A549 (cell line): Measurements from ENCODE around the gene SEMA3C. TPM values are rescaled to one million over a fixed set of nuclear protein-coding genes. Genes with fewer than 3 reads are reported as not detected.

Source experiments
- ATAC-seq, 2 experiments: fragments of 200-7000 bp in 1 of 2; fragments of >200 bp in 1 of 2; cut with Nextera tagmentation in 1 of 2; cut with Tn5 transposase in 1 of 2; 3 replicates each; pipeline versions ENCODE4 v1.8.0 to v1.9.1; 2018 to 2020; ENCODE audit warnings: mild to moderate bottlenecking in 1 of 2, moderate library complexity in 1 of 2
- CTCF ChIA-PET: fragments of 300-600 bp; sonication (Branson Sonifier 250); formaldehyde crosslinking; extraction: SDS; loops from one replicate; lab custom pipeline; 2021; ENCODE audit warnings: antibody characterized with exemption, inconsistent platforms; lab: Yijun Ruan, JAX
- POLR2A ChIA-PET: fragments of 350-600 bp; formaldehyde crosslinking; extraction: SDS; loops from one replicate; lab custom pipeline; 2021; ENCODE audit warnings: antibody characterized with exemption, inconsistent platforms; lab: Yijun Ruan, JAX
- DNase-seq, 2 experiments: peaks; one replicate each; pipeline versions ENCODE4 v3.0.0 to v3.0.0-alpha.2; 2011 to 2016; ENCODE audit warnings: low read depth in 1 of 2, low spot score in 1 of 2
- FAIRE-seq: peaks from 2 replicates; lab custom pipeline; 2011; peaks lifted over from hg19 to GRCh38; lab: Jason Lieb, UNC
- H3K27ac ChIP-seq, 2 experiments: fragments of >200 bp; sonication (Bioruptor Twin); formaldehyde crosslinking; 3 replicates each; pipeline ENCODE4 v1.5.1; 2016 to 2017
- H3K4me1 ChIP-seq: fragments of >200 bp; sonication (Bioruptor Twin); formaldehyde crosslinking; 3 replicates; pipeline ENCODE4 v1.6.1; 2016
- H3K4me2 ChIP-seq: fragments of >200 bp; sonication (Bioruptor Twin); formaldehyde crosslinking; 3 replicates; pipeline ENCODE4 v1.6.1; 2016
- H3K4me3 ChIP-seq: fragments of >200 bp; sonication (Bioruptor Twin); formaldehyde crosslinking; 3 replicates; pipeline ENCODE4 v1.5.1; 2016
- H3K9me3 ChIP-seq: fragments of >200 bp; sonication (Bioruptor Twin); formaldehyde crosslinking; 3 replicates; pipeline ENCODE4 v1.6.1; 2016
- ATOH8 ChIP-seq: fragments of 250-450 bp; sonication (Bioruptor Pico); IDR thresholded peaks from 2 replicates; pipeline ENCODE4 v1.5.0; 2020; ENCODE audit warnings: low read depth, mild to moderate bottlenecking, moderate library complexity
- BHLHE40 ChIP-seq: IDR thresholded peaks from 2 replicates; pipeline ENCODE4 v1.6.1; 2012; ENCODE audit warnings: low read depth, low read length, inconsistent platforms
- ELK1 ChIP-seq: fragments of 150-350 bp; IDR thresholded peaks from 2 replicates; pipeline ENCODE4 v1.6.1; 2014; ENCODE audit warnings: low read depth, mild to moderate bottlenecking, low read length
- FOSB ChIP-seq: fragments of 250-450 bp; sonication (Bioruptor Pico); IDR thresholded peaks from 2 replicates; pipeline ENCODE4 v1.5.0; 2020; ENCODE audit warnings: mild to moderate bottlenecking, moderate library complexity
- FOSL2 ChIP-seq, 2 experiments: fragments of 450-650 bp in 1 of 2; fragments of >200 bp in 1 of 2; sonication (Bioruptor Twin) in 1 of 2; formaldehyde crosslinking; IDR thresholded peaks; 2 replicates each; pipeline versions ENCODE4 v1.5.0 to v1.6.1; 2016 to 2020; ENCODE audit warnings: mild to moderate bottlenecking in 1 of 2, moderate library complexity in 1 of 2
- FOXS1 ChIP-seq: fragments of 250-450 bp; sonication (Bioruptor Pico); IDR thresholded peaks from 2 replicates; pipeline ENCODE4 v1.5.0; 2020; ENCODE audit warnings: mild to moderate bottlenecking, moderate library complexity
- GATA3 ChIP-seq: IDR thresholded peaks from 2 replicates; pipeline ENCODE4 v1.6.1; 2012; ENCODE audit warnings: borderline replicate concordance
- NFE2L2 ChIP-seq: fragments of 150-350 bp; conservative IDR thresholded peaks from 2 replicates; pipeline ENCODE4 v1.6.1; 2014; ENCODE audit warnings: low read length
- NPAS2 ChIP-seq: fragments of 250-450 bp; sonication (Bioruptor Pico); IDR thresholded peaks from 2 replicates; pipeline ENCODE4 v1.8.0; 2022; ENCODE audit warnings: mild to moderate bottlenecking, moderate library complexity, borderline replicate concordance
- PBX3 ChIP-seq: IDR thresholded peaks from 2 replicates; pipeline ENCODE4 v1.6.1; 2012
- PHF8 ChIP-seq: fragments of 200-600 bp; sonication (generic); IDR thresholded peaks from 2 replicates; pipeline ENCODE4 v1.6.1; 2016; ENCODE audit warnings: low read depth, mild to moderate bottlenecking, antibody characterized with exemption, moderate library complexity, borderline replicate concordance
- POLR2A ChIP-seq: IDR thresholded peaks from 2 replicates; pipeline ENCODE4 v1.6.1; 2012; ENCODE audit warnings: mild to moderate bottlenecking, low read length
- RAD21 ChIP-seq, 2 experiments: fragments of >200 bp in 1 of 2; sonication (Bioruptor Twin) in 1 of 2; formaldehyde crosslinking in 1 of 2; IDR thresholded peaks in 1 of 2; conservative IDR thresholded peaks in 1 of 2; 2 replicates in 1 of 2; 3 replicates in 1 of 2; pipeline ENCODE4 v1.6.1; 2012 to 2018; ENCODE audit warnings: inconsistent platforms in 1 of 2
- REST ChIP-seq: fragments of 200-600 bp; sonication (generic); IDR thresholded peaks from 2 replicates; pipeline ENCODE4 v1.6.1; 2016; ENCODE audit warnings: antibody characterized with exemption, mild to moderate bottlenecking, moderate library complexity
- RFX5 ChIP-seq: fragments of 450-650 bp; IDR thresholded peaks from 2 replicates; pipeline ENCODE4 v1.7.1; 2014; ENCODE audit warnings: antibody characterized with exemption, mild to moderate bottlenecking, moderate library complexity
- TFCP2L1 ChIP-seq: fragments of 250-450 bp; sonication (Bioruptor Pico); IDR thresholded peaks from 2 replicates; pipeline ENCODE4 v1.5.0; 2021; ENCODE audit warnings: mild to moderate bottlenecking
- TP53 ChIP-seq: fragments of 250-450 bp; sonication (Bioruptor Pico); IDR thresholded peaks from 2 replicates; pipeline ENCODE4 v1.5.0; 2021; ENCODE audit warnings: mild to moderate bottlenecking, moderate library complexity
- ZNF302 ChIP-seq: fragments of 250-450 bp; sonication (Bioruptor Pico); IDR thresholded peaks from 2 replicates; pipeline ENCODE4 v1.9.0; 2021; ENCODE audit warnings: inconsistent platforms, mild to moderate bottlenecking, moderate library complexity
- ZSCAN20 ChIP-seq: fragments of 250-450 bp; sonication (Bioruptor Pico); IDR thresholded peaks from 2 replicates; pipeline ENCODE4 v1.8.0; 2022; ENCODE audit warnings: mild to moderate bottlenecking, moderate library complexity
- WGBS: methylation state at CpG from one replicate; pipeline ENCODE4 v1.1.6; 2017; ENCODE audit errors: missing lambda C conversion rate; 5-methylcytosine and 5-hydroxymethylcytosine counted together
- polyA plus RNA-seq, 4 experiments: library from polyadenylated mRNA; depleted of rRNA in 3 of 4; stranded (reverse); fragments of >200 nt; fragmentation: RNase III in 1 of 4; extraction: RNeasy Plus Mini Kit Qiagen cat#74134 plus additional on column Dnase treatment in 1 of 4; gene quantifications; 2 replicates in 3 of 4; 3 replicates in 1 of 4; pipeline ENCODE4 v1.2.3, GENCODE V29; 2011 to 2017

Gene SEMA3C
- polyA plus RNA-seq, 2 of the 4 experiments (the other 2 are of a cell fraction), result 78.1 to 212 TPM

GRCh38 chr7:80794631-80795573 is 123.9 kb downstream of the SEMA3C start:
- ATAC-seq, result no peak
- 93% methylated on average over 10 of the region's 10 CpGs for WGBS
- POLR2A ChIA-PET, result no interaction called here
- peaks cover 7% of the 10 kb centered on the region; the same call in 2 of the 3 replicates for H3K4me1 ChIP-seq
- H3K9me3 ChIP-seq, result no peaks in the 10 kb centered on the region
- DNase-seq, result no peak
- no peak for TF ChIP-seq FOXS1 (CRISPR knock-in tag)
- no peak for TF ChIP-seq ATOH8 (CRISPR knock-in tag)
- TF ChIP-seq RAD21 (conservative IDR thresholded peaks at IDR 0.05 in 1 of 2, IDR thresholded peaks at IDR 0.05 in 1 of 2), result no peak
- TF ChIP-seq TFCP2L1 (CRISPR knock-in tag), result no peak
- no peak for TF ChIP-seq REST
- TF ChIP-seq ZSCAN20, result no peak
- no peak for TF ChIP-seq ZNF302 (CRISPR knock-in tag)
- no peak for TF ChIP-seq PHF8
- TF ChIP-seq POLR2A, result no peak
- TF ChIP-seq GATA3, result no peak
- no peak for TF ChIP-seq NPAS2 (CRISPR knock-in tag)
- no peak for TF ChIP-seq FOSB (CRISPR knock-in tag)
- TF ChIP-seq NFE2L2, result no peak
- no peak for TF ChIP-seq PBX3
- TF ChIP-seq ELK1, result no peak
- no peak for TF ChIP-seq TP53
- no peak for TF ChIP-seq FOSL2 (IDR thresholded peaks at IDR 0.05)
- TF ChIP-seq FOSL2 (CRISPR knock-in tag; IDR thresholded peaks at IDR 0.05), result no peak
- no peak for TF ChIP-seq BHLHE40
- TF ChIP-seq RFX5, result no peak
- H3K4me3 ChIP-seq, result no peak overlapping the region
- FAIRE-seq, result no peak
- H3K4me2 ChIP-seq, result no peak overlapping the region
- peak overlapping the region in 1 of 2 experiments; percentile 3; a peak in 1 of 6 replicates for H3K27ac ChIP-seq
- CTCF ChIA-PET, result no interaction called here
